Fibroblast of lung (primary cell): Measurements from ENCODE around the gene EXOSC5. TPM values are rescaled to one million over a fixed set of nuclear protein-coding genes. Genes with fewer than 3 reads are reported as not detected.

ENCODE experiments used
- DNase-seq, 2 donors: peaks; one replicate each; pipeline versions ENCODE4 v3.0.0 to v3.0.0-alpha.2; 2010; ENCODE audit warnings: low read depth in 2 of 2
- H2AFZ ChIP-seq: 2 replicates; pipeline ENCODE4 v1.5.1; 2012; ENCODE audit warnings: low read length, control low read depth, inconsistent platforms
- H3K27ac ChIP-seq: 2 replicates; pipeline ENCODE4 v1.5.1; 2011; ENCODE audit warnings: low read length, control low read depth; ENCODE audit not compliant: insufficient read depth
- H3K27me3 ChIP-seq: 2 replicates; pipeline ENCODE4 v1.5.1; 2011; ENCODE audit warnings: mild to moderate bottlenecking, low read length; ENCODE audit not compliant: control insufficient read depth, insufficient read depth
- H3K36me3 ChIP-seq: 2 replicates; pipeline ENCODE4 v1.5.1; 2011; ENCODE audit warnings: low read length; ENCODE audit not compliant: control insufficient read depth, insufficient read depth
- H3K4me1 ChIP-seq: 2 replicates; pipeline ENCODE4 v1.5.1; 2011; ENCODE audit warnings: low read length; ENCODE audit not compliant: control insufficient read depth, insufficient read depth; ENCODE audit errors: extremely low read depth
- H3K4me2 ChIP-seq: 2 replicates; pipeline ENCODE4 v1.5.1; 2011; ENCODE audit warnings: low read length, control low read depth; ENCODE audit not compliant: insufficient read depth; ENCODE audit errors: extremely low read depth
- H3K4me3 ChIP-seq, 4 experiments: fragments of 200-600 bp in 1 of 4; sonication (generic) in 1 of 4; replicated peaks in 1 of 4; 2 replicates each; pipeline ENCODE4 v1.5.1; 2011 to 2016; ENCODE audit warnings: low read length in 4 of 4, low read depth in 3 of 4, mild to moderate bottlenecking in 3 of 4, control low read depth in 2 of 4, inconsistent platforms in 1 of 4, mixed read lengths in 1 of 4; ENCODE audit not compliant: insufficient read depth in 1 of 4; ENCODE audit errors: control extremely low read depth in 1 of 4
- H3K79me2 ChIP-seq: 2 replicates; pipeline ENCODE4 v1.5.1; 2012; ENCODE audit warnings: mild to moderate bottlenecking, low read length, inconsistent platforms; ENCODE audit not compliant: control insufficient read depth, insufficient read depth
- H3K9ac ChIP-seq: 2 replicates; pipeline ENCODE4 v1.5.1; 2011; ENCODE audit warnings: mild to moderate bottlenecking, low read length, control low read depth; ENCODE audit not compliant: insufficient read depth
- H3K9me3 ChIP-seq: 2 replicates; pipeline ENCODE4 v1.5.1; 2012; ENCODE audit warnings: low read depth, low read length; ENCODE audit not compliant: control insufficient read depth, insufficient read depth
- H4K20me1 ChIP-seq: 2 replicates; pipeline ENCODE4 v1.5.1; 2011; ENCODE audit warnings: low read length; ENCODE audit not compliant: control insufficient read depth, insufficient read depth; ENCODE audit errors: extremely low read depth
- EZH2 ChIP-seq: IDR thresholded peaks from 2 replicates; pipeline ENCODE4 v1.5.1; 2012; ENCODE audit warnings: low read length, control low read depth, mild to moderate bottlenecking; ENCODE audit errors: missing control alignments
- polyA plus RNA-seq, 2 donors: library from polyadenylated mRNA; depleted of rRNA in 1 of 2; stranded (reverse) in 1 of 2; unstranded in 1 of 2; fragments of >200 nt; gene quantifications; 2 replicates each; pipeline ENCODE4 v1.2.1, GENCODE V29; 2011 to 2012; ENCODE audit warnings: missing spikeins in 1 of 2
- total RNA-seq: library from RNA; depleted of rRNA; stranded (reverse); fragments of >200 nt; gene quantifications from 2 replicates; pipeline ENCODE4 v1.2.1, GENCODE V29; 2014
- TF ChIP-seq, protein P1 (sequence below), 2 donors: IDR thresholded peaks in 1 of 2; conservative IDR thresholded peaks in 1 of 2; 1 replicate in 1 of 2; 2 replicates in 1 of 2; pipeline ENCODE4 v1.5.1; 2011 to 2012; ENCODE audit warnings: low read length in 2 of 2, control low read depth in 1 of 2, inconsistent platforms in 1 of 2, low read depth in 1 of 2, mild to moderate bottlenecking in 1 of 2

Gene EXOSC5
- total and polyA plus RNA-seq, 2 donors (not counting 1 experiment from before 2014, with no cell fraction given), result 5.0 to 10.7 TPM

DNA sequence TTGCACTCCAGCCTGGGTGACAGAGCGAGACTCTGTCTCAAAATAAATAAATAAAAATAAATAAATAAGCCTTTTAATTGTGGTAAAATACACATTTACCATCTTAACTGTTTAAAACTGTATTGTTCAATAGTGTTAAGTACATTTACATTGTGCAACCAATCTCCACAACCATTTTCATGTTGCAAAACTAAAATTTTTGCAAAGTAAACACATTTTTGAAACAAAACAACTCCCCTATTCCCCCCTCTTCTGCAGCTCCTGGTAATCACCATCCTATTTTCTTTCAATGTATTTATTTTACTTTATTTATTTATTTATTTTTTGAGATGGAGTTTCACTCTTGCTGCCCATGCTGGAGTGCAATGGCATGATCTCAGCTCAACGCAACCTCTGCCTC, 27.4 kb downstream of the EXOSC5 start:
- H3K36me3 ChIP-seq, result no peaks in the 10 kb centered on the region
- H2AFZ ChIP-seq, result no peak overlapping the region
- no peak overlapping the region for H3K4me2 ChIP-seq
- no peak for DNase-seq
- no peak overlapping the region for H3K9ac ChIP-seq
- H3K4me3 ChIP-seq, result no peak overlapping the region
- no peaks in the 10 kb centered on the region for H3K9me3 ChIP-seq
- no peak for TF ChIP-seq EZH2
- TF ChIP-seq, protein P1, sequence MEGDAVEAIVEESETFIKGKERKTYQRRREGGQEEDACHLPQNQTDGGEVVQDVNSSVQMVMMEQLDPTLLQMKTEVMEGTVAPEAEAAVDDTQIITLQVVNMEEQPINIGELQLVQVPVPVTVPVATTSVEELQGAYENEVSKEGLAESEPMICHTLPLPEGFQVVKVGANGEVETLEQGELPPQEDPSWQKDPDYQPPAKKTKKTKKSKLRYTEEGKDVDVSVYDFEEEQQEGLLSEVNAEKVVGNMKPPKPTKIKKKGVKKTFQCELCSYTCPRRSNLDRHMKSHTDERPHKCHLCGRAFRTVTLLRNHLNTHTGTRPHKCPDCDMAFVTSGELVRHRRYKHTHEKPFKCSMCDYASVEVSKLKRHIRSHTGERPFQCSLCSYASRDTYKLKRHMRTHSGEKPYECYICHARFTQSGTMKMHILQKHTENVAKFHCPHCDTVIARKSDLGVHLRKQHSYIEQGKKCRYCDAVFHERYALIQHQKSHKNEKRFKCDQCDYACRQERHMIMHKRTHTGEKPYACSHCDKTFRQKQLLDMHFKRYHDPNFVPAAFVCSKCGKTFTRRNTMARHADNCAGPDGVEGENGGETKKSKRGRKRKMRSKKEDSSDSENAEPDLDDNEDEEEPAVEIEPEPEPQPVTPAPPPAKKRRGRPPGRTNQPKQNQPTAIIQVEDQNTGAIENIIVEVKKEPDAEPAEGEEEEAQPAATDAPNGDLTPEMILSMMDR (conservative IDR thresholded peaks at IDR 0.05 in 1 of 2, IDR thresholded peaks at IDR 0.05 in 1 of 2; ENCODE audit: low read depth in 1 of 2, low read length in 2 of 2), result no peak
- no peaks in the 10 kb centered on the region for H4K20me1 ChIP-seq
- H3K27me3 ChIP-seq, result no peaks in the 10 kb centered on the region
- H3K79me2 ChIP-seq, result peaks cover 11% of the 10 kb centered on the region
- H3K4me1 ChIP-seq, result peaks cover 16% of the 10 kb centered on the region
- no peak overlapping the region for H3K27ac ChIP-seq

DNA sequence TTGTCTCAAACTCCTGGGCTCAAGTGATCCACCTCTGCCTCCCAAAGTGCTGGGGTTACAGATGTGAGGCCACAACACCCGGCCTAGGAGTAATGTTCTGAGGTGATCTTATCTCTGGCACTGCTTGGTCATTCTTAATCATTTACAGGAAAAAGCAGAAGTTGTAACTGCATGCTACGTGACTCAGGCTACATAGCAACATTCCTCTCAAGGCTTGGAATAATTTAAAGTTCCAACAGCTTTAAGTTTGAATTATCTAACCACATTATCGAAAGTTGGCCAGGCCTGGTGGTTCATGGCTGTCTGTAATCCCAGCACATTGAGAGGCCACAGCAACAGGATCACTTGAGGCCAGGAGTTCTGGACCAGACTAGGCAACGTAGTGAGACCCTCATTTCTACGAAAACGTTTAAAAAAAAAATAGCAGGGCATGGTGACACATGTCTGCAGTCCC, 29.3 kb downstream of the EXOSC5 start:
- Histone ChIP-seq H3K27me3 (no peaks in the 10 kb centered on the region), H3K36me3 (no peaks in the 10 kb centered on the region), H3K4me2 (peak overlapping the region; percentile 19), H3K79me2 (peaks cover 14% of the 10 kb centered on the region), H3K4me1 (peaks cover 11% of the 10 kb centered on the region), H2AFZ (no peak overlapping the region), H3K27ac (peak overlapping the region; percentile 71), H3K4me3 (no peak overlapping the region), H3K9me3 (no peaks in the 10 kb centered on the region), H3K9ac (no peak overlapping the region), H4K20me1 (no peaks in the 10 kb centered on the region)
- no peak for TF ChIP-seq EZH2
- TF ChIP-seq, protein P1 (conservative IDR thresholded peaks at IDR 0.05 in 1 of 2, IDR thresholded peaks at IDR 0.05 in 1 of 2; ENCODE audit: low read depth in 1 of 2, low read length in 2 of 2), result no peak
- DNase-seq, result peak; percentile 84 to 98

DNA sequence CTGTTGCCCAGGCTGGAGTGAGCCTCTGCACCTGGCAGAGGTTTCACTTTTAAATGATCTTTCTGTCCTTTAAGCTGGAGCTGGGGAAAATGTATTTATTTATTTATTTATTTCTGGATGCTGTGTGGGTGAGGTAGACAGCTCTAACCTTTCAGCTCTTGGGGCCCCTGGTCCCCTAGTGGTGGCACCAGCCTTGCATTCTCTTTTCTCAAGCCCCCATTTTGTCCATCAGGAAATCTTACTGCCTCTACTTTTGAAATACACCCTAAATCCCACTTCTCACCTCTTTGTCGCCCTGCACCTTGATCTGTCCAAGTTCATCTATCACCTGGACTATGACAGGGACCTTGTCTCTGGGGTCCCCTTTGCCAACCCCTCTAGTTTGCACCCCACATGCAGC, 31.1 kb downstream of the EXOSC5 start:
- Histone ChIP-seq H3K27me3 (no peaks in the 10 kb centered on the region), H2AFZ (no peak overlapping the region), H3K79me2 (peaks cover 14% of the 10 kb centered on the region), H3K9me3 (no peaks in the 10 kb centered on the region), H4K20me1 (no peaks in the 10 kb centered on the region), H3K4me1 (peaks cover 11% of the 10 kb centered on the region), H3K4me2 (no peak overlapping the region), H3K9ac (no peak overlapping the region), H3K4me3 (no peak overlapping the region), H3K36me3 (no peaks in the 10 kb centered on the region), H3K27ac (no peak overlapping the region)
- TF ChIP-seq EZH2, result no peak
- TF ChIP-seq, protein P1 (conservative IDR thresholded peaks at IDR 0.05 in 1 of 2, IDR thresholded peaks at IDR 0.05 in 1 of 2; ENCODE audit: low read depth in 1 of 2, low read length in 2 of 2), result no peak
- DNase-seq, result no peak
